Measurements from ENCODE around the gene TMEM170B.
"Not testable (repeated sequence)": the region's sequence is repeated elsewhere in the genome, so short reads cannot be mapped to it uniquely, and the experiment has no call there.

Gene TMEM170B

DNA sequence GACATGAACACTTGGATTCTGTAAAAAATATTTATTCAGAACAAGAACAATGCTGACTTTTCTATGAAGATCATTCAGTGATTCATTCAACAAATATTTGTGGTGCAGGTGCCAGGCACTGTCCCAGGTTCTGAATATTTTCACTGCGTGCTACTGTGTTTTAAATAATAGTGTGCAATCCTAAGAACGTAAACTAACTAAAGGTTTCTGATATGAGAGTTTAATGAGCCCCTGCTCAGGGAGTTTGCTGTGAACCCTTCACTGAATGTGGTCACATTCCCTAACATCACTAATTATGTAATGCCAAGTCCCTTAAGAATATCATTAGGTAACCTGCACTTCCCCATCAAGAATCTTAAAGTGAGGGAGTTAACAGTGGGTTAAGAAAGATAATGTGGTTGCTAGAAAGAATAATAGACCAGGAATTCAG lies 1.7 kb upstream of the TMEM170B start:
- H3K9me3 ChIP-seq (ENCODE audit: control insufficient read depth, low read depth, low read length), result no peaks in the 10 kb centered on the region
- H3K4me1 ChIP-seq (ENCODE audit: control insufficient read depth, low read depth, low read length), result peaks cover 7% of the 10 kb centered on the region
- H3K27me3 ChIP-seq (ENCODE audit: control insufficient read depth, insufficient read depth, low read length), result peaks cover 31% of the 10 kb centered on the region
- H3K9ac ChIP-seq (ENCODE audit: low read length), result no peak overlapping the region
- H3K27ac ChIP-seq (ENCODE audit: low read length), result no peak overlapping the region
- no peaks in the 10 kb centered on the region for H3K36me3 ChIP-seq (ENCODE audit: control insufficient read depth, low read depth, low read length)
- H3K4me3 ChIP-seq (ENCODE audit: low read length), result no peak overlapping the region

DNA sequence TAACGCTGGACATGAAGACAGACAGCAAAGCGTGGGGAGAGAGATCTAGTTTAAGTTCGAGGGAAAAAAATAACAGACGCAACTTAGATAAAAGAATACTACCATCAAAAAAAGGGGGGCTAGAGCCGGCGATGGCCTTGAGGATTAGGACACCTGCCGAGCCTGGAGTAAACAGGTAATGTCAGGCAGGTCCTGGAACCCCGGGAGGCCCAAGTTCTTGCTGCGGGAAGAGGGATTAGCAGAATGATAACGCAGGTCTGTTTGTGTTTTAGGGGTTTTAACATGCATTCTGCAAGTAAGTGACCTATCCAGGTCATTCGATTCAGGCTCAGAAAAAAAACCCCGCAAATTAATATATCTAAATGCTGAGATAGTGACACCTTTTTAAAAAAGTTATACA lies 754 bp upstream of the TMEM170B start:
- H3K4me3 ChIP-seq (ENCODE audit: low read length), result peak overlapping the region; percentile 77
- H3K4me1 ChIP-seq (ENCODE audit: control insufficient read depth, low read depth, low read length), result peaks cover 7% of the 10 kb centered on the region
- no peak overlapping the region for H3K27ac ChIP-seq (ENCODE audit: low read length)
- H3K9ac ChIP-seq (ENCODE audit: low read length), result no peak overlapping the region
- H3K9me3 ChIP-seq (ENCODE audit: control insufficient read depth, low read depth, low read length), result no peaks in the 10 kb centered on the region
- H3K27me3 ChIP-seq (ENCODE audit: control insufficient read depth, insufficient read depth, low read length), result peaks cover 31% of the 10 kb centered on the region
- H3K36me3 ChIP-seq (ENCODE audit: control insufficient read depth, low read depth, low read length), result no peaks in the 10 kb centered on the region

DNA sequence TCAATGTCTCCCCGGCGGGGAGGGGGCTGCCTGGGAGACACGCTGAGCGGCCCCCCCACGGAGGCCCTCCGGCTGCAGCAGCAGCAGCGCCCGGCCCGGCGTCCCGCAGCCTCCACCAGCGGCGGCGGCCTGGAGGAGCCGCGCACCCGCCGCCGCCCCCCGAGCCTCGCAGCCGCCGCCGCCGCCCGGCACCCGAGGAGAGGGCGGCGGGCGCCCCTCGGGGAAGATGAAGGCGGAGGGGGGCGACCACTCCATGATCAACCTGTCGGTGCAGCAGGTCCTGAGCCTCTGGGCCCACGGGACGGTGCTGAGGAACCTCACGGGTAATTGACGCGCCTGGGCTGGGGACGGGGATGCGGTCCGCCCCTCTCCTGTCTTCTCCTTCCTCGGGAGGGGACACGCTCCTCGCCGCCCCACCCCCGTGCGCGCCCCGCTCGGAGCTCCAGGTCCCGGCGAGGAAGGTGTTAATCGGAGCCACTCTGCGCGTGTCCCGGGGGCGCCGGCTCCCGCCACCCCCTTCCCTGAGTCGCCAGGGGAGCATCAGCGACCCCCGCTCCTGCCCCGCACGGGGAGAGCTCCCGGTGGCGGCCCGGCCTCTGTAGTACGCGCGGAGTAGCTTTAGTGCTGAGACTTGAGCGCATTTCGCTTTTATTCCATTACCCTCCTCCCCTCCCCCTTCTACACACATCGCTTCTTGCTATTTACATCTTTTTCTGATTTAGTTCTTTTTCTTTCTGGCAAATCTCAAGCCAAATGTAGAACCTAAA lies 686 bp downstream of the TMEM170B start:
- Histone ChIP-seq H3K36me3 (ENCODE audit: control insufficient read depth, low read depth, low read length) (no peaks in the 10 kb centered on the region), H3K27ac (ENCODE audit: low read length) (no peak overlapping the region), H3K4me3 (ENCODE audit: low read length) (peak overlapping the region; percentile 77), H3K4me1 (ENCODE audit: control insufficient read depth, low read depth, low read length) (peaks cover 7% of the 10 kb centered on the region), H3K27me3 (ENCODE audit: control insufficient read depth, insufficient read depth, low read length) (peaks cover 31% of the 10 kb centered on the region), H3K9me3 (ENCODE audit: control insufficient read depth, low read depth, low read length) (no peaks in the 10 kb centered on the region), H3K9ac (ENCODE audit: low read length) (no peak overlapping the region)

GRCh38 chr6:11538819-11539468 lies 1.4 kb downstream of the TMEM170B start:
- Histone ChIP-seq H3K27me3 (ENCODE audit: control insufficient read depth, insufficient read depth, low read length) (peaks cover 31% of the 10 kb centered on the region), H3K9me3 (ENCODE audit: control insufficient read depth, low read depth, low read length) (no peaks in the 10 kb centered on the region), H3K4me3 (ENCODE audit: low read length) (peak overlapping the region; percentile 77), H3K4me1 (ENCODE audit: control insufficient read depth, low read depth, low read length) (peaks cover 7% of the 10 kb centered on the region), H3K9ac (ENCODE audit: low read length) (no peak overlapping the region), H3K27ac (ENCODE audit: low read length) (no peak overlapping the region), H3K36me3 (ENCODE audit: control insufficient read depth, low read depth, low read length) (no peaks in the 10 kb centered on the region)

- H3K9me3 ChIP-seq (ENCODE audit: control insufficient read depth, low read depth, low read length), result no peaks in the 10 kb centered on the region
- H3K4me3 ChIP-seq (ENCODE audit: low read length), result no peak overlapping the region
- peaks cover 19% of the 10 kb centered on the region for H3K27me3 ChIP-seq (ENCODE audit: control insufficient read depth, insufficient read depth, low read length)
- no peaks in the 10 kb centered on the region for H3K36me3 ChIP-seq (ENCODE audit: control insufficient read depth, low read depth, low read length)
- H3K4me1 ChIP-seq (ENCODE audit: control insufficient read depth, low read depth, low read length), result peaks cover 3% of the 10 kb centered on the region
- no peak overlapping the region for H3K9ac ChIP-seq (ENCODE audit: low read length)
- H3K27ac ChIP-seq (ENCODE audit: low read length), result no peak overlapping the region
Observed at GRCh38 chr6:11542863-11543262, 5.3 kb downstream of the TMEM170B start.

DNA sequence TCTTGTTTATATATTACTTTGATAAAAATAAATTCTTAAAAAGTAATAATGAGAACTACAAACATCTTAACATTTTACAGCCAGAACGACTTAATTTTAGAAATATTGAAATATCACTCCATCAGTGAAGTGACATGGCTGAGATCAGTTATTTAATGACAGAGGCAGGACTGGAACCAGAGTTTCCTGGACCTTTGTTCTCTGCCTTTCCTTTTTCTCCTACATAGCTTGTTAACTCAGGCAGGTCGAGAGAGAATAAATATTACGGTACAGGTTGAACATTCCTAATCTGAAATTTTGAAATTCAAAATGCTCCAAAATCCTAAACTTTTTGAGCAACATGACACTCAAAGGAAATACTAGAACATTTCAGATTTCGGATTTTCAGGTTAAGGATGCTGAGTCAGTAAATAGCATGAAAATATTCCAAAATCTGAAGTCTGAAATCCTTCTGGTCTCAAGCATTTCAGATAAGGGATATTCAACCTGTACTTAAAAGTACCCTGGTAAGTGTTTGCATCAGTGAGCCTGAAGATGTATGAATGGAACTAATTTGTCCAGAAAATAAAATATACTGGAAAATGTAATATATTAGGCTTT lies 6.5 kb downstream of the TMEM170B start:
- H3K27me3 ChIP-seq (ENCODE audit: control insufficient read depth, insufficient read depth, low read length), result peaks cover 12% of the 10 kb centered on the region
- H3K4me1 ChIP-seq (ENCODE audit: control insufficient read depth, low read depth, low read length), result no peaks in the 10 kb centered on the region
- no peaks in the 10 kb centered on the region for H3K9me3 ChIP-seq (ENCODE audit: control insufficient read depth, low read depth, low read length)
- H3K27ac ChIP-seq (ENCODE audit: low read length), result no peak overlapping the region
- no peak overlapping the region for H3K9ac ChIP-seq (ENCODE audit: low read length)
- no peaks in the 10 kb centered on the region for H3K36me3 ChIP-seq (ENCODE audit: control insufficient read depth, low read depth, low read length)
- H3K4me3 ChIP-seq (ENCODE audit: low read length), result no peak overlapping the region

DNA sequence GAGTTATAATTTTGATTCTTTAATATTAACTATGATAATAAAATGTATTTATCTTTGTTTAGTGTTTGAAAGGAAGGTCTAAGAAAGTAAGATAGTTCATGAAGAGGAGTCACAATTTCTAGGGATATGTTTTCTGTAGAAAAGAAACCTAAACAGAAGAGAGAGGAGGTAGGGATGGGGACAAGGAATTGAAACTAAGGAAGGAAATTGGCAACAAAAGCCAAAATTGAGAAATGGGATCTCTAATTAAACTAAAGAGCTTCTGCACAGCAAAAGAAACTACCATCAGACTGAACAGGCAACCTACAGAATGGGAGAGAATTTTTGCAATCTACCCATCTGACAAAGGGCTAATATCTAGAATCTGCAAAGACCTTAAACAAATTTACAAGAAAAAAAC lies 10.3 kb downstream of the TMEM170B start:
- not testable (repeated sequence) for H3K36me3 ChIP-seq (ENCODE audit: control insufficient read depth, low read depth, low read length); H3K27ac ChIP-seq (ENCODE audit: low read length); H3K9me3 ChIP-seq (ENCODE audit: control insufficient read depth, low read depth, low read length); H3K27me3 ChIP-seq (ENCODE audit: control insufficient read depth, insufficient read depth, low read length); H3K9ac ChIP-seq (ENCODE audit: low read length); H3K4me1 ChIP-seq (ENCODE audit: control insufficient read depth, low read depth, low read length); H3K4me3 ChIP-seq (ENCODE audit: low read length)

- H3K4me1 ChIP-seq (ENCODE audit: control insufficient read depth, low read depth, low read length); H3K9me3 ChIP-seq (ENCODE audit: control insufficient read depth, low read depth, low read length); H3K27ac ChIP-seq (ENCODE audit: low read length): not testable (repeated sequence)
Observed at GRCh38 chr6:11548578-11548977, 11.0 kb downstream of the TMEM170B start.

GRCh38 chr6:11551053-11551452 lies 13.5 kb downstream of the TMEM170B start:
- no peak overlapping the region for H3K4me3 ChIP-seq (ENCODE audit: low read length)
- H3K36me3 ChIP-seq (ENCODE audit: control insufficient read depth, low read depth, low read length), result no peaks in the 10 kb centered on the region
- no peaks in the 10 kb centered on the region for H3K9me3 ChIP-seq (ENCODE audit: control insufficient read depth, low read depth, low read length)
- H3K9ac ChIP-seq (ENCODE audit: low read length), result no peak overlapping the region
- no peaks in the 10 kb centered on the region for H3K27me3 ChIP-seq (ENCODE audit: control insufficient read depth, insufficient read depth, low read length)
- H3K27ac ChIP-seq (ENCODE audit: low read length), result no peak overlapping the region
- peaks cover 4% of the 10 kb centered on the region for H3K4me1 ChIP-seq (ENCODE audit: control insufficient read depth, low read depth, low read length)

More at GRCh38 chr6:11548578-11548977, 11.0 kb downstream of the TMEM170B start:
- not testable (repeated sequence) for H3K27me3 ChIP-seq (ENCODE audit: control insufficient read depth, insufficient read depth, low read length); H3K36me3 ChIP-seq (ENCODE audit: control insufficient read depth, low read depth, low read length); H3K4me3 ChIP-seq (ENCODE audit: low read length); H3K9ac ChIP-seq (ENCODE audit: low read length)

DNA sequence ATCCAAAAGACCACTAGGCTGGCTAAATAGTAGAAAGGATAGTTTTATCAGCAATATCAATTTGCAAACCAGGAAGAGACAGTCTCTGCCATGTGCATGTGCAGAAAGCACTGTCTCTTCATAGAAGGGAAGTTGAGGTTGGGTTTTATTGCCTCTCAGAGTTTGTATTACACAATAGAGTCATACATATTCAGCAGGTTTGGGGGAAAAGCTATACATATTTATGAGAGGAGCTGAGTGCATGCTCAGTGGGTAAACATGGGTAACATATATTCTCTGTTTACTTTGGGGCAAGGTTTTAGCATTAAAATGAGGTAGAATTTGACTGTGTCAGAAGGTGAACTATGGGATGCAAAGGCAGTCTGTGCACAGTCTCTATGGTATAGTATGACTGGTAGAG lies 14.9 kb downstream of the TMEM170B start:
- Histone ChIP-seq H3K27ac (ENCODE audit: low read length) (no peak overlapping the region), H3K4me3 (ENCODE audit: low read length) (no peak overlapping the region), H3K27me3 (ENCODE audit: control insufficient read depth, insufficient read depth, low read length) (no peaks in the 10 kb centered on the region), H3K4me1 (ENCODE audit: control insufficient read depth, low read depth, low read length) (peaks cover 14% of the 10 kb centered on the region), H3K9me3 (ENCODE audit: control insufficient read depth, low read depth, low read length) (no peaks in the 10 kb centered on the region), H3K36me3 (ENCODE audit: control insufficient read depth, low read depth, low read length) (no peaks in the 10 kb centered on the region), H3K9ac (ENCODE audit: low read length) (no peak overlapping the region)

GRCh38 chr6:11553824-11554223 lies 16.3 kb downstream of the TMEM170B start:
- no peak overlapping the region for H3K4me3 ChIP-seq (ENCODE audit: low read length)
- H3K4me1 ChIP-seq (ENCODE audit: control insufficient read depth, low read depth, low read length), result peaks cover 14% of the 10 kb centered on the region
- H3K9me3 ChIP-seq (ENCODE audit: control insufficient read depth, low read depth, low read length), result no peaks in the 10 kb centered on the region
- H3K27me3 ChIP-seq (ENCODE audit: control insufficient read depth, insufficient read depth, low read length), result no peaks in the 10 kb centered on the region
- no peak overlapping the region for H3K27ac ChIP-seq (ENCODE audit: low read length)
- no peak overlapping the region for H3K9ac ChIP-seq (ENCODE audit: low read length)
- no peaks in the 10 kb centered on the region for H3K36me3 ChIP-seq (ENCODE audit: control insufficient read depth, low read depth, low read length)

Measured in iPS-18a (cell line).